ENCODE data around the gene PSMD3. TPM values are rescaled to one million over a fixed set of nuclear protein-coding genes. Genes with fewer than 3 reads are reported as not detected.

Gene PSMD3
- polyA plus RNA-seq, 2 of the 4 experiments (the other 2 are of a cell fraction), result 87.7 to 193 TPM

DNA sequence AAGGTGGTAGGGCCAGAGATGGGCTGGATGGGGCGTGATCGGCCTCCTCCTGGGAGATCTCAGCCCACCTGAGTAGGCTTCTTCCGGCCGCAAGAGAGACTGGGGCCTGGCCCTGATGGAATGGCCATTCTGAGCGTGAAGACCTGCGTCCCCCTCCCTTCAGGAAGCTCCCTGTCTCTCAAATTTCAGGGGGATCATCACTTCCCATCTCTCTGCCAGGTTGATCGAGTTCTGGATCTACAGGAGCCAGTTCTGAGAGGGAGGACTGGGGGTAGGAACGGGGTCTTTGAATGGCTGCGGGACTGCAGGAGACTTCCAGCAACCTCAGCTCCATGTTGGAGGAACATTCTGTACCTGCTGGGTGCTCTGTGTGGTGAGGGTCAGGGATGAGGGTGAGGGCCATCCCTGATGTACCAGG is 27.1 kb upstream of the PSMD3 start:
- peak overlapping the region; percentile 37 for H3K4me3 ChIP-seq
- peak overlapping the region; percentile 66 to 88 for H3K27ac ChIP-seq
- peaks cover 10% of the 10 kb centered on the region for H3K4me1 ChIP-seq
- ChIA-PET CTCF (interaction anchor here (1.0 to 13.9 kb wide), 6 partner anchors 9 to 223 kb away, joined by 3 to 405 read pairs (median 3); partner anchors contain the start of genes GSDMA, IKZF3, MIEN1 and PSMD3), POLR2A (interaction anchor here (1.3 to 2.7 kb wide), 3 partner anchors 14 to 27 kb away, joined by 5 to 24 read pairs (median 7); partner anchors contain the start of genes LRRC3C, ORMDL3 and PSMD3)
- FAIRE-seq, result no peak
- no peak for DNase-seq (ENCODE audit: low read depth in 1 of 2, low spot score in 1 of 2)
- 56% methylated on average over 9 of the region's 9 CpGs for WGBS (ENCODE audit: missing lambda C conversion rate)
- H3K4me2 ChIP-seq, result peak overlapping the region; percentile 87
- ATAC-seq, result 0 out of 6 replicates have a peak, but pooled peaks of 1 of the 2 experiments have one; percentile 1
- H3K9me3 ChIP-seq, result no peaks in the 10 kb centered on the region
- TF ChIP-seq HOXB13 (CRISPR knock-in tag; IDR thresholded peaks at IDR 0.05; ENCODE audit: low read depth), result no peak
- no peak for TF ChIP-seq RARB (CRISPR knock-in tag; IDR thresholded peaks at IDR 0.05)
- 0 out of 5 replicates have a peak, but pooled peaks of 1 of the 2 experiments have one; percentile 19 for TF ChIP-seq JUN (IDR thresholded peaks at IDR 0.05)
- TF ChIP-seq EHF (CRISPR knock-in tag; IDR thresholded peaks at IDR 0.05), result no peak
- no peak for TF ChIP-seq HDAC2 (IDR thresholded peaks at IDR 0.05)

DNA sequence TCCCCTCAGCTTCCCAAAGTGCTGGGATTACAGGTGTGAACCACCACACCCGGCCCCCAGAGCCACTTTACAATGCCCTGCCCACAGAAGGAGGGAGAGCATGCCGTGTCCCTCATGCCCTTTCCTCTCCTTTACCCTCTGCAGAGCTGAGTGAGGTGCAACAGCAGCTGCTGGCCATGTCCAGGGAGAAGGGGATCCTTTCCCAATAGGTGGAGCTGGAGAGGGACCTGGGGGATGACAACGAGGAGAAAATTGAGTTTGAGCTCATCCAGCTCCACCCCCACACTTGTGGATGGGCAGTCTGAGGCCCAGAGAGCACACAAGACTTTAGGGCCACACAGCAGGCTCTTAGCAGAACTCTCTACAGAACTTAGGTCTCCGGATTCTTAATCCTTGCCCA is 25.7 kb upstream of the PSMD3 start:
- 43% methylated on average over 3 of the region's 4 CpGs for WGBS (ENCODE audit: missing lambda C conversion rate)
- POLR2A ChIA-PET, result interaction anchor here (2.7 kb wide), 1 partner anchor 25 kb away, joined by 24 read pairs; the partner anchor contains the start of gene PSMD3
- no peak for FAIRE-seq

DNA sequence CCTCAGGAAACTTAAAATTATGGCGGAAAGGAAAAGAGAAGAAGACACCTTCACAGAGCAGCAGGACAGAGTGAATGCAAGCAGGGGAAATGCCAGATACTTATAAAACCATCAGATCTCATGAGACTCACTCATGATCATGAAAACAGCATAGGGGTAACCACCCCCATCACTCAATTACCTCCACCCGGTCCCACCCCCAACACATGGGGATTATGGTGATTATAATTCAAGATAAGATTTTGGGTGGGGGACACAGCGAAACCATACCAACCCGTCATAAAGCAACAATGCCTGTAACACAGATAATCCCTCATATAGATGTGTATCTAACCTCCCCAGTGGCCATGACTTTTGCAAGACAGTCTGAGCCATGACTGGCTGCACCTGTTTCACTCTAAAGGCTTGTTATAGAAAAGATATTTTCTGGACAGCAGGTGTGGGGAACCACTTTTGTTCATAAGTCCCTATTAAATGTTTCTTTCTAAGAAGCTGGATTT is 24.8 kb upstream of the PSMD3 start:
- Histone ChIP-seq H3K27ac (no peak overlapping the region), H3K9me3 (no peaks in the 10 kb centered on the region), H3K4me1 (peaks cover 5% of the 10 kb centered on the region), H3K4me3 (no peak overlapping the region), H3K4me2 (no peak overlapping the region)
- DNase-seq (ENCODE audit: low read depth in 1 of 2, low spot score in 1 of 2) (no peak), ATAC-seq (no peak), FAIRE-seq (no peak)
- CTCF ChIA-PET, result interaction anchor here (0.8 to 13.9 kb wide), 5 partner anchors 15 to 332 kb away, joined by 3 to 405 read pairs (median 5); partner anchors contain the start of gene PSMD3
- 59% methylated on average over 4 of the region's 4 CpGs for WGBS (ENCODE audit: missing lambda C conversion rate)
- POLR2A ChIA-PET, result interaction anchor here (0.8 kb wide), 1 partner anchor 25 kb away, joined by 3 read pairs; the partner anchor contains the start of gene PSMD3
- TF ChIP-seq, protein P1, sequence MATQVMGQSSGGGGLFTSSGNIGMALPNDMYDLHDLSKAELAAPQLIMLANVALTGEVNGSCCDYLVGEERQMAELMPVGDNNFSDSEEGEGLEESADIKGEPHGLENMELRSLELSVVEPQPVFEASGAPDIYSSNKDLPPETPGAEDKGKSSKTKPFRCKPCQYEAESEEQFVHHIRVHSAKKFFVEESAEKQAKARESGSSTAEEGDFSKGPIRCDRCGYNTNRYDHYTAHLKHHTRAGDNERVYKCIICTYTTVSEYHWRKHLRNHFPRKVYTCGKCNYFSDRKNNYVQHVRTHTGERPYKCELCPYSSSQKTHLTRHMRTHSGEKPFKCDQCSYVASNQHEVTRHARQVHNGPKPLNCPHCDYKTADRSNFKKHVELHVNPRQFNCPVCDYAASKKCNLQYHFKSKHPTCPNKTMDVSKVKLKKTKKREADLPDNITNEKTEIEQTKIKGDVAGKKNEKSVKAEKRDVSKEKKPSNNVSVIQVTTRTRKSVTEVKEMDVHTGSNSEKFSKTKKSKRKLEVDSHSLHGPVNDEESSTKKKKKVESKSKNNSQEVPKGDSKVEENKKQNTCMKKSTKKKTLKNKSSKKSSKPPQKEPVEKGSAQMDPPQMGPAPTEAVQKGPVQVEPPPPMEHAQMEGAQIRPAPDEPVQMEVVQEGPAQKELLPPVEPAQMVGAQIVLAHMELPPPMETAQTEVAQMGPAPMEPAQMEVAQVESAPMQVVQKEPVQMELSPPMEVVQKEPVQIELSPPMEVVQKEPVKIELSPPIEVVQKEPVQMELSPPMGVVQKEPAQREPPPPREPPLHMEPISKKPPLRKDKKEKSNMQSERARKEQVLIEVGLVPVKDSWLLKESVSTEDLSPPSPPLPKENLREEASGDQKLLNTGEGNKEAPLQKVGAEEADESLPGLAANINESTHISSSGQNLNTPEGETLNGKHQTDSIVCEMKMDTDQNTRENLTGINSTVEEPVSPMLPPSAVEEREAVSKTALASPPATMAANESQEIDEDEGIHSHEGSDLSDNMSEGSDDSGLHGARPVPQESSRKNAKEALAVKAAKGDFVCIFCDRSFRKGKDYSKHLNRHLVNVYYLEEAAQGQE (IDR thresholded peaks at IDR 0.05), result no peak
- TF ChIP-seq, protein P2, sequence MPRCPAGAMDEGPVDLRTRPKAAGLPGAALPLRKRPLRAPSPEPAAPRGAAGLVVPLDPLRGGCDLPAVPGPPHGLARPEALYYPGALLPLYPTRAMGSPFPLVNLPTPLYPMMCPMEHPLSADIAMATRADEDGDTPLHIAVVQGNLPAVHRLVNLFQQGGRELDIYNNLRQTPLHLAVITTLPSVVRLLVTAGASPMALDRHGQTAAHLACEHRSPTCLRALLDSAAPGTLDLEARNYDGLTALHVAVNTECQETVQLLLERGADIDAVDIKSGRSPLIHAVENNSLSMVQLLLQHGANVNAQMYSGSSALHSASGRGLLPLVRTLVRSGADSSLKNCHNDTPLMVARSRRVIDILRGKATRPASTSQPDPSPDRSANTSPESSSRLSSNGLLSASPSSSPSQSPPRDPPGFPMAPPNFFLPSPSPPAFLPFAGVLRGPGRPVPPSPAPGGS (IDR thresholded peaks at IDR 0.05), result no peak
- TF ChIP-seq EHF (CRISPR knock-in tag; IDR thresholded peaks at IDR 0.05) (no peak), BHLHE40 (IDR thresholded peaks at IDR 0.05; ENCODE audit: low read depth, low read length) (no peak), NFE2L2 (conservative IDR thresholded peaks at IDR 0.05; ENCODE audit: low read length) (no peak), ZNF302 (CRISPR knock-in tag; IDR thresholded peaks at IDR 0.05) (no peak), TFCP2L1 (CRISPR knock-in tag; IDR thresholded peaks at IDR 0.05) (no peak), GATA3 (IDR thresholded peaks at IDR 0.05; ENCODE audit: borderline replicate concordance) (no peak), HOXB13 (CRISPR knock-in tag; IDR thresholded peaks at IDR 0.05; ENCODE audit: low read depth) (no peak), JUN (IDR thresholded peaks at IDR 0.05) (no peak), ZSCAN20 (CRISPR knock-in tag; IDR thresholded peaks at IDR 0.05) (no peak)

More for the DNA sequence above, 25.7 kb upstream of the PSMD3 start:
- H3K4me3 ChIP-seq, result no peak overlapping the region
- ATAC-seq (no peak), DNase-seq (ENCODE audit: low read depth in 1 of 2, low spot score in 1 of 2) (no peak)
- TF ChIP-seq MAZ (IDR thresholded peaks at IDR 0.05; ENCODE audit: borderline replicate concordance, low read depth, low read length) (no peak), SREBF2 (IDR thresholded peaks at IDR 0.05) (no peak), CBX8 (IDR thresholded peaks at IDR 0.05) (no peak), KDM1A (IDR thresholded peaks at IDR 0.05; ENCODE audit: low read depth) (no peak)
- H3K4me2 ChIP-seq, result no peak overlapping the region
- no peaks in the 10 kb centered on the region for H3K9me3 ChIP-seq
- no peak overlapping the region for H3K27ac ChIP-seq
- H3K4me1 ChIP-seq, result peaks cover 5% of the 10 kb centered on the region
- CTCF ChIA-PET, result interaction anchor here (0.6 to 13.9 kb wide), 11 partner anchors 15 to 333 kb away, joined by 3 to 405 read pairs (median 4); partner anchors contain the start of genes IKZF3 and PSMD3
